Measurements from ENCODE around the gene PRR13. TPM values are rescaled to one million over a fixed set of nuclear protein-coding genes. Genes with fewer than 3 reads are reported as not detected.

The PRR13 gene
- total RNA-seq, 1 donor = 60.0 TPM

DNA sequence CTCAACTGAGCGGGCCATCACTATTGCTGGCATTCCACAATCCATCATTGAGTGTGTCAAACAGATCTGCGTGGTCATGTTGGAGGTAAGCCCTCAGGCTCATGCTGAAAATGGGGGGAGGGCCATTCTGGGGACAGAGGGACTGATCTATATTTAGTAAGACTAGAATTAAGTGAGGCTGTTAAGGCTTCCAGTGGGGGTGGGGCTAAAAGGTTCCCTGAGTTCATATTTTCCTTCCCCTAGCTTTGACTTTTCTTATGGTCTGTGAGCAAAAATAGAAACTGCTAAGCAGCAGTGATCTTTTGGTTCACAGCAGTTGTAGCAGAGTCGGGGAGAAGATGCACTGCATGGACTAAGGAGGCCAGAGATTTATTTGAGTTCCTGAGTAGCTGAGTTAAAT, 19.5 kb downstream of the PRR13 start:
- H3K4me3 ChIP-seq (ENCODE audit: low read depth, low read length) = no peak overlapping the region
- TF ChIP-seq, protein P1, sequence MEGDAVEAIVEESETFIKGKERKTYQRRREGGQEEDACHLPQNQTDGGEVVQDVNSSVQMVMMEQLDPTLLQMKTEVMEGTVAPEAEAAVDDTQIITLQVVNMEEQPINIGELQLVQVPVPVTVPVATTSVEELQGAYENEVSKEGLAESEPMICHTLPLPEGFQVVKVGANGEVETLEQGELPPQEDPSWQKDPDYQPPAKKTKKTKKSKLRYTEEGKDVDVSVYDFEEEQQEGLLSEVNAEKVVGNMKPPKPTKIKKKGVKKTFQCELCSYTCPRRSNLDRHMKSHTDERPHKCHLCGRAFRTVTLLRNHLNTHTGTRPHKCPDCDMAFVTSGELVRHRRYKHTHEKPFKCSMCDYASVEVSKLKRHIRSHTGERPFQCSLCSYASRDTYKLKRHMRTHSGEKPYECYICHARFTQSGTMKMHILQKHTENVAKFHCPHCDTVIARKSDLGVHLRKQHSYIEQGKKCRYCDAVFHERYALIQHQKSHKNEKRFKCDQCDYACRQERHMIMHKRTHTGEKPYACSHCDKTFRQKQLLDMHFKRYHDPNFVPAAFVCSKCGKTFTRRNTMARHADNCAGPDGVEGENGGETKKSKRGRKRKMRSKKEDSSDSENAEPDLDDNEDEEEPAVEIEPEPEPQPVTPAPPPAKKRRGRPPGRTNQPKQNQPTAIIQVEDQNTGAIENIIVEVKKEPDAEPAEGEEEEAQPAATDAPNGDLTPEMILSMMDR (IDR thresholded peaks at IDR 0.05; ENCODE audit: insufficient read depth, low read depth, low read length) = no peak
- DNase-seq (ENCODE audit: low read depth) = no peak

DNA sequence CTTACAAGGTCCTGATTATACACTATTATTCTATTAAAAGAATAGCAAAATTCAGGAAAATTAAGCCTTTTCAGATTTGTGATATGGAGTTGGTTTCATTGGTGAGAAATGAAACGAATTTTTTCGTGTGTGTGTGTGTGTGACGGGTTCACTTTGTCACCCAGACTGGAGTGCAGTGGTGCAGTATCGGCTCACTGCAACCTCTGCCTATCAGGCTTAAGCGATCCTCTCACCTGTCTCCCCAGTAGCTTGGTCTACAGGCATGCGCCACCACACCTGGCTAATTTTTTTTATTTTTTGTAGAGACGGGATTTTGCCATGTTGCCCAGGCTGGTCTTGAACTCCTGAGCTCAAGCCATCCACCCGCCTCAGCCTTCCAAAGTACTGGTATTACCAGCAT, 20.1 kb downstream of the PRR13 start:
- no peak overlapping the region for H3K4me3 ChIP-seq (ENCODE audit: low read depth, low read length)
- DNase-seq (ENCODE audit: low read depth) = no peak
- TF ChIP-seq, protein P1 (IDR thresholded peaks at IDR 0.05; ENCODE audit: insufficient read depth, low read depth, low read length) = no peak

DNA sequence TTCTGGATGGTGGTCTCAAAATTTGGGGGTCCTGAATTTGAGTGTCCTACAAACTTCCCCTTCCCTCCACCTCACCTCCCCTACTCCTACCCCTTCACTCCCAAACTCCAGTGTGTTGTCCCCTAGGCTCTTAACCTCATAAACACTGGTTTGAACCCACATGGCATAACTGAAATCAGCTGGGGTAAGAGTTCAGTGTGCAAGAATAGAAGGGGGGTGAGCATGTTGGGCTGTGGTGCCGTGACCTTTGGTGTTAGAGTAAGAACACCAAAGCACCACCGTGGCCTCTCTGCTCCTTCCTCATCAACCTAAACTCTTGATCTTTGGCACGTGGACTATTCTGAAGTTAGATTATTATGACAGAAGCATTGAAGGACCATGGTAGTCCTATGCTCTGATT, 21.4 kb downstream of the PRR13 start:
- no peak for DNase-seq (ENCODE audit: low read depth)
- no peak overlapping the region for H3K4me3 ChIP-seq (ENCODE audit: low read depth, low read length)
- TF ChIP-seq, protein P1 (IDR thresholded peaks at IDR 0.05; ENCODE audit: insufficient read depth, low read depth, low read length) = no peak

DNA sequence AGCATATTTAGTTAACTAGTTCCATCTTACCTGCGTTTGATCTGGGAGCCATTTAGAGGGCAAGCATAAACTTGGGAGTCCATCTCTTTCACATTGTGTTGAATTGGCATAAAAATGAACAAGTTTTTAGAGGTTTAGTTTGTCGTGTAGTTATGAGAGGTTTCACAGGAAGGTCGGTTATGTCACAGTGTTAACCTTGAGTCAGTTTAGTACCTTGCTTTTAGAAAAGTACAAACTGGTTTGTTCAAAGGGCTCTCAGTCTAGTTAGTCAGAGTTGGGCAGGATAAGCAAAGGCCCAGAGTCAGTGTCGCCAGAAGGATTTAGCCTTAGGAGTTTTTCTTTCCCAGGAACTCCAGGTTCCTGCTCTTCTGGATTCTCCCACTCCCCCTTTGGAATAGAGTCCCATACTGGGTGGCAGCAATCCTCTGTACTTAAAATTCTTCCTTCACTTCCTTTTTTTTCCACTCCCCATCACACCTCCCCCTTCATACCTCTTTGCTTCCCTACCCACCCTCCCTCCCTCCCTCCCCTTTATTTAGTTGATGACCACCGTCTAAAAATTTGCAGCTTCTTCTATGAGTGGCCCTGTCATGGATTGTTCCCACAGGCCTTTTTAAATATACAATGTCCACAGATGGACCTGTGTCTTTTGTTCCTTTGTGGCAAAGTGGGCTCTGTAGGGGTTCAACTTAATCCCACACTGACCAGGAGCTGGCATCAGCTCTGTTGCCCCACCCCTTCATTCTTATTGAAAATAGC, 22.4 kb downstream of the PRR13 start:
- DNase-seq (ENCODE audit: low read depth) = no peak
- TF ChIP-seq, protein P1 (IDR thresholded peaks at IDR 0.05; ENCODE audit: insufficient read depth, low read depth, low read length) = no peak
- H3K4me3 ChIP-seq (ENCODE audit: low read depth, low read length) = no peak overlapping the region

DNA sequence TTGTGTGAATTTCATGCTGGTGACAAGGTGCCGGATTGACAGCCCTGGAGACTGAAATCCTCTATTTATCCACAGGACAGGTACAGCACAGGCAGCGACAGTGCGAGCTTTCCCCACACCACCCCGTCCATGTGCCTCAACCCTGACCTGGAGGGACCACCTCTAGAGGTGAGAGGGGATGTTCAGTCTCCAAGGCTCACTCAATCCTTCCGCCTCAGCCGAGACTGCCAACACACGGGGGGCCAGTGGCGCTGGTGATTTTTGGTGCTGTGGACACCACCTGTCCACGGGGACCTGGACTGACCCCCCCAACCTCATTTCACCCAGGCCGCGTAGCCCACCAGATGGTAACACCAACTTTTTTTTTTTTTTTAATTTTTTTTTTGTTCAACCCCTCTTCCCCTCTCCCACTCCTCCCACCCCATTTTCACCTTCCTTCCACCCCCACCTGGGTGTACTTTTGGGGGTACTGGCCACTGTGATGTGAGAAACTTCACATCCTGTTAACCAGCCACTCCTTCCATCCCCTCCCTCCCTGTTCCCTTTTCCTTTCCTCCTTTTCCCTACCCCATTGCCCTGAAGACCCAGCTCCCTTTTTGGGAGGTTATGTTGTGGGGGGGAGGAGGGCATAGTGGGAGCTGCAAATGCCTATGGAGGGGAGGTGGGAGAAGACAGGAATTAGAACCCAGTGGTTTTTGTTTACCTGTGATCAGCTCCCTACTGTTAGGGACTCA, 23.3 kb downstream of the PRR13 start:
- no peak overlapping the region for H3K4me3 ChIP-seq (ENCODE audit: low read depth, low read length)
- no peak for DNase-seq (ENCODE audit: low read depth)
- TF ChIP-seq, protein P1 (IDR thresholded peaks at IDR 0.05; ENCODE audit: insufficient read depth, low read depth, low read length) = no peak

DNA sequence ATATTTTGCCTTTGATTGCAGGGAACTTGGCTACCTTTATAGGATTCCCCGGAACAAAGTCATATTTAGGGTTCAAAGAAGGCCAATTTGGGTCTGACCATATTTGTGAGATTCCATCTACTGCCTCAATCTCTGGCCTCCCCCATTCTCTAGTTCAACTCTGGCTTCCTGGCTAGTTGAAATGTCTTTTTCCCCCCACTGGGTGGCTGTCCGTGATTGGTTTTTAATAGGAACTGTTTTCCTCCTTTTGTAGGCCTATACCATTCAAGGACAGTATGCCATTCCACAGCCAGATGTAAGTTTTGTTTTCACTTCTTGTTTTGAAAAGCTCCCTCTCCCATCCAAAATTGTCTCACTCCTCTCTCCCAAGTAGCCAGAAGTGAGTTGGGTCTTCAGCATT, 24.1 kb downstream of the PRR13 start:
- DNase-seq (ENCODE audit: low read depth) = no peak
- TF ChIP-seq, protein P1 (IDR thresholded peaks at IDR 0.05; ENCODE audit: insufficient read depth, low read depth, low read length) = no peak
- H3K4me3 ChIP-seq (ENCODE audit: low read depth, low read length) = no peak overlapping the region

Measured in fibroblast of villous mesenchyme (primary cell).